H9 (cell line): ENCODE results near the gene BBC3. TPM values are rescaled to one million over a fixed set of nuclear protein-coding genes. Genes with fewer than 3 reads are reported as not detected.

Source experiments
- DNase-seq: peaks from one replicate; pipeline ENCODE4 v3.0.0-alpha.2; 2017
- H2AFZ ChIP-seq: one replicate; pipeline ENCODE4 v1.6.1; 2013; ENCODE audit warnings: mild to moderate bottlenecking, low read length, control low read depth, moderate library complexity
- H2AK5ac ChIP-seq: 2 replicates; pipeline ENCODE4 v1.6.1; 2013; ENCODE audit warnings: low read length, control low read depth, mixed read lengths; ENCODE audit not compliant: insufficient read length
- H2BK120ac ChIP-seq: one replicate; pipeline ENCODE4 v1.6.1; 2013; ENCODE audit warnings: low read depth, mild to moderate bottlenecking, low read length, control low read depth, inconsistent platforms; ENCODE audit not compliant: poor library complexity, severe bottlenecking
- H2BK12ac ChIP-seq: 2 replicates; pipeline ENCODE4 v1.6.1; 2013; ENCODE audit warnings: low read length, control low read depth, mixed read lengths, low read depth; ENCODE audit not compliant: insufficient read length
- H2BK15ac ChIP-seq: 2 replicates; pipeline ENCODE4 v1.6.1; 2013; ENCODE audit warnings: low read depth, low read length, control low read depth
- H2BK20ac ChIP-seq: one replicate; pipeline ENCODE4 v1.6.1; 2013; ENCODE audit warnings: low read depth, mild to moderate bottlenecking, low read length, control low read depth, inconsistent platforms; ENCODE audit not compliant: poor library complexity, severe bottlenecking
- H2BK5ac ChIP-seq: 2 replicates; pipeline ENCODE4 v1.6.1; 2013; ENCODE audit warnings: low read length, control low read depth, mixed read lengths; ENCODE audit not compliant: insufficient read length
- H3K14ac ChIP-seq: 2 replicates; pipeline ENCODE4 v1.6.1; 2013; ENCODE audit warnings: low read length, control low read depth; ENCODE audit not compliant: insufficient read depth
- H3K18ac ChIP-seq: 2 replicates; pipeline ENCODE4 v1.6.1; 2013; ENCODE audit warnings: low read depth, mild to moderate bottlenecking, mixed read lengths, low read length, control low read depth; ENCODE audit not compliant: insufficient read length
- H3K23ac ChIP-seq: 2 replicates; pipeline ENCODE4 v1.6.1; 2013; ENCODE audit warnings: low read length, control low read depth, mixed read lengths, low read depth; ENCODE audit not compliant: insufficient read length
- H3K23me2 ChIP-seq: 2 replicates; pipeline ENCODE4 v1.6.1; 2013; ENCODE audit warnings: low read depth, mild to moderate bottlenecking, mixed read lengths, low read length, control low read depth; ENCODE audit not compliant: insufficient read length, poor library complexity, severe bottlenecking
- H3K27ac ChIP-seq: 2 replicates; pipeline ENCODE4 v1.5.1; 2013; ENCODE audit warnings: low read length, control low read depth, mixed read lengths, low read depth; ENCODE audit not compliant: insufficient read length
- H3K27me3 ChIP-seq: 2 replicates; pipeline ENCODE4 v1.6.1; 2013; ENCODE audit warnings: low read length, control low read depth, inconsistent platforms; ENCODE audit not compliant: insufficient read depth
- H3K4ac ChIP-seq: 2 replicates; pipeline ENCODE4 v1.6.1; 2013; ENCODE audit warnings: low read depth, mild to moderate bottlenecking, control low read depth, inconsistent platforms, low read length, moderate library complexity
- H3K4me1 ChIP-seq: 2 replicates; pipeline ENCODE4 v1.6.1; 2013; ENCODE audit warnings: low read length, control low read depth, inconsistent platforms; ENCODE audit not compliant: insufficient read depth
- H3K4me2 ChIP-seq: 2 replicates; pipeline ENCODE4 v1.6.1; 2013; ENCODE audit warnings: low read length, control low read depth, mixed read lengths; ENCODE audit not compliant: insufficient read length, insufficient read depth
- H3K56ac ChIP-seq: 2 replicates; pipeline ENCODE4 v1.6.1; 2013; ENCODE audit warnings: low read depth, mild to moderate bottlenecking, mixed read lengths, low read length, control low read depth; ENCODE audit not compliant: insufficient read length
- H3K79me1 ChIP-seq: 2 replicates; pipeline ENCODE4 v1.6.1; 2013; ENCODE audit warnings: low read depth, mild to moderate bottlenecking, moderate library complexity, low read length, control low read depth, inconsistent platforms; ENCODE audit not compliant: insufficient read depth, poor library complexity, severe bottlenecking
- H3K79me2 ChIP-seq: 2 replicates; pipeline ENCODE4 v1.6.1; 2013; ENCODE audit warnings: low read length, control low read depth, inconsistent platforms; ENCODE audit not compliant: insufficient read depth
- H3K9ac ChIP-seq: 2 replicates; pipeline ENCODE4 v1.6.1; 2013; ENCODE audit warnings: low read length, control low read depth, mixed read lengths; ENCODE audit not compliant: insufficient read length; ENCODE audit errors: extremely low read depth
- H3K9me3 ChIP-seq: one replicate; pipeline ENCODE4 v1.6.1; 2013; ENCODE audit warnings: low read depth, low read length, inconsistent platforms; ENCODE audit not compliant: control insufficient read depth
- H3T11ph ChIP-seq: one replicate; pipeline ENCODE4 v1.6.1; 2013; ENCODE audit warnings: mild to moderate bottlenecking, low read length, control low read depth, inconsistent platforms
- H4K20me1 ChIP-seq: one replicate; pipeline ENCODE4 v1.6.1; 2013; ENCODE audit not compliant: control insufficient read depth, insufficient read length, insufficient read depth
- H4K5ac ChIP-seq: 2 replicates; pipeline ENCODE4 v1.6.1; 2013; ENCODE audit warnings: low read depth, mild to moderate bottlenecking, mixed read lengths, low read length, control low read depth; ENCODE audit not compliant: insufficient read length
- H4K8ac ChIP-seq: replicated peaks from 2 replicates; pipeline ENCODE4 v1.6.1; 2013; ENCODE audit warnings: low read length, control low read depth, mixed read lengths, low read depth; ENCODE audit not compliant: insufficient read length
- H4K91ac ChIP-seq: 2 replicates; pipeline ENCODE4 v1.6.1; 2013; ENCODE audit warnings: low read depth, mild to moderate bottlenecking, moderate library complexity, mixed read lengths, low read length, control low read depth; ENCODE audit not compliant: insufficient read length
- H3K27ac Mint-ChIP-seq, 3 experiments: 2 replicates in 2 of 3; 3 replicates in 1 of 3; pipeline ENCODE4 v1.8.0; 2020 to 2021; ENCODE audit warnings: mixed read lengths in 3 of 3, mild to moderate bottlenecking in 1 of 3, moderate library complexity in 1 of 3
- H3K27me3 Mint-ChIP-seq: 2 replicates; pipeline ENCODE4 v1.8.0; 2021; ENCODE audit warnings: low read depth, mild to moderate bottlenecking, moderate library complexity, mixed read lengths
- H3K36me3 Mint-ChIP-seq, 3 experiments: 2 replicates in 2 of 3; 3 replicates in 1 of 3; pipeline ENCODE4 v1.8.0; 2020 to 2021; ENCODE audit warnings: low read depth in 3 of 3, mixed read lengths in 3 of 3; ENCODE audit not compliant: insufficient read depth in 1 of 3
- H3K4me1 Mint-ChIP-seq, 2 experiments: 2 replicates each; pipeline ENCODE4 v1.8.0; 2020; ENCODE audit warnings: mixed read lengths in 2 of 2
- H3K4me3 Mint-ChIP-seq, 2 experiments: 2 replicates in 1 of 2; 3 replicates in 1 of 2; pipeline ENCODE4 v1.8.0; 2020 to 2021; ENCODE audit warnings: mild to moderate bottlenecking in 2 of 2, mixed read lengths in 2 of 2, moderate library complexity in 1 of 2
- H3K9me3 Mint-ChIP-seq, 2 experiments: 2 replicates in 1 of 2; 3 replicates in 1 of 2; pipeline ENCODE4 v1.8.0; 2020; ENCODE audit warnings: mild to moderate bottlenecking in 2 of 2, mixed read lengths in 2 of 2, moderate library complexity in 1 of 2
- WGBS: extraction: QIAGEN DNeasy Blood & Tissue Kit; methylation state at CpG from one replicate; pipeline ENCODE4 v1.1.7; 2013; ENCODE audit warnings: missing lambda C conversion rate, low lambda C conversion rate, mixed read lengths; ENCODE audit not compliant: insufficient read length; ENCODE audit errors: extremely low coverage; 5-methylcytosine and 5-hydroxymethylcytosine counted together
- total RNA-seq: library from RNA; stranded (reverse); gene quantifications from 2 replicates; pipeline ENCODE4 v1.2.1, GENCODE V29; 2021
- TF ChIP-seq, protein P1 (sequence below): fragments of 200-600 bp; sonication (generic); conservative IDR thresholded peaks from 3 replicates; pipeline ENCODE4 v1.8.0; 2021; ENCODE audit warnings: antibody characterized with exemption, mild to moderate bottlenecking

BBC3 gene
- total RNA-seq, 1 experiment from 2014 or later, result 23.2 TPM

GRCh38 chr19:47215581-47215980 is 15.4 kb downstream of the BBC3 start:
- H3K4me3 Mint-ChIP-seq, result no peak overlapping the region
- no peak overlapping the region for H3K27ac ChIP-seq
- H3K36me3 Mint-ChIP-seq, result peaks cover 5 to 26% (median 18%) of the 10 kb centered on the region in 3 experiments; a peak in 6 of 7 replicates
- no peaks in the 10 kb centered on the region for H3K79me1 ChIP-seq
- no peaks in the 10 kb centered on the region for H4K20me1 ChIP-seq
- WGBS, result no CpG with 5 or more reads among the region's 5 CpGs
- H4K5ac ChIP-seq, result no peak overlapping the region
- no peaks in the 10 kb centered on the region for H3K27me3 Mint-ChIP-seq
- no peak overlapping the region for H3K14ac ChIP-seq
- H3K23ac ChIP-seq, result no peak overlapping the region
- H3K9me3 Mint-ChIP-seq, result no peaks in the 10 kb centered on the region; a peak in 1 of 5 replicates
- no peaks in the 10 kb centered on the region for H3K4me1 ChIP-seq
- H2AFZ ChIP-seq, result no peak overlapping the region
- peaks cover 3% of the 10 kb centered on the region in 2 experiments for H3K4me1 Mint-ChIP-seq
- no peak overlapping the region for H2AK5ac ChIP-seq
- H3K4ac ChIP-seq, result no peak overlapping the region
- DNase-seq, result no peak
- no peak overlapping the region for H2BK120ac ChIP-seq
- no peak overlapping the region for H2BK20ac ChIP-seq
- no peak overlapping the region for H3K18ac ChIP-seq
- no peak overlapping the region for H3K9ac ChIP-seq
- no peak overlapping the region for H3K56ac ChIP-seq
- H3K9me3 ChIP-seq, result no peaks in the 10 kb centered on the region
- TF ChIP-seq, protein P1, sequence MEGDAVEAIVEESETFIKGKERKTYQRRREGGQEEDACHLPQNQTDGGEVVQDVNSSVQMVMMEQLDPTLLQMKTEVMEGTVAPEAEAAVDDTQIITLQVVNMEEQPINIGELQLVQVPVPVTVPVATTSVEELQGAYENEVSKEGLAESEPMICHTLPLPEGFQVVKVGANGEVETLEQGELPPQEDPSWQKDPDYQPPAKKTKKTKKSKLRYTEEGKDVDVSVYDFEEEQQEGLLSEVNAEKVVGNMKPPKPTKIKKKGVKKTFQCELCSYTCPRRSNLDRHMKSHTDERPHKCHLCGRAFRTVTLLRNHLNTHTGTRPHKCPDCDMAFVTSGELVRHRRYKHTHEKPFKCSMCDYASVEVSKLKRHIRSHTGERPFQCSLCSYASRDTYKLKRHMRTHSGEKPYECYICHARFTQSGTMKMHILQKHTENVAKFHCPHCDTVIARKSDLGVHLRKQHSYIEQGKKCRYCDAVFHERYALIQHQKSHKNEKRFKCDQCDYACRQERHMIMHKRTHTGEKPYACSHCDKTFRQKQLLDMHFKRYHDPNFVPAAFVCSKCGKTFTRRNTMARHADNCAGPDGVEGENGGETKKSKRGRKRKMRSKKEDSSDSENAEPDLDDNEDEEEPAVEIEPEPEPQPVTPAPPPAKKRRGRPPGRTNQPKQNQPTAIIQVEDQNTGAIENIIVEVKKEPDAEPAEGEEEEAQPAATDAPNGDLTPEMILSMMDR, result no peak
- no peak overlapping the region for H3T11ph ChIP-seq
- H2BK12ac ChIP-seq, result no peak overlapping the region
- H4K8ac ChIP-seq, result no peak overlapping the region
- H3K23me2 ChIP-seq, result no peaks in the 10 kb centered on the region
- H3K79me2 ChIP-seq, result no peaks in the 10 kb centered on the region
- H2BK5ac ChIP-seq, result no peak overlapping the region
- no peaks in the 10 kb centered on the region for H3K27me3 ChIP-seq
- peak overlapping the region in 1 of 3 experiments; percentile 17; a peak in 2 of 7 replicates for H3K27ac Mint-ChIP-seq
- H4K91ac ChIP-seq, result no peak overlapping the region
- H3K4me2 ChIP-seq, result no peak overlapping the region
- no peak overlapping the region for H2BK15ac ChIP-seq
